ENCODE measurements around the gene ABHD15. TPM values are rescaled to one million over a fixed set of nuclear protein-coding genes. Genes with fewer than 3 reads are reported as not detected.

The ABHD15 gene
- total and polyA plus RNA-seq, 2 experiments from 2014 or later = 2.4 to 10.1 TPM

GRCh38 chr17:29578626-29579485 lies 12.0 kb upstream of the ABHD15 start:
- Histone ChIP-seq H3K27me3 (replicated peaks; ENCODE audit: insufficient read depth) (no peaks in the 10 kb centered on the region), H3K9me2 (ENCODE audit: insufficient read depth) (no peaks in the 10 kb centered on the region), H3K9me3 (ENCODE audit: low read depth) (no peaks in the 10 kb centered on the region), H3F3A (ENCODE audit: insufficient read depth) (no peaks in the 10 kb centered on the region), H4K20me1 (ENCODE audit: insufficient read depth) (0 out of 2 replicates have a peak, but pooled peaks cover under 1% of the 10 kb centered on the region), H3K36me3 (ENCODE audit: low read depth) (peaks cover 5% of the 10 kb centered on the region; the same call in 1 of the 2 replicates), H3K79me2 (ENCODE audit: insufficient read depth) (peaks cover 19% of the 10 kb centered on the region), H3K4me2 (ENCODE audit: unreplicated experiment) (no peak overlapping the region), H3K4me3 (no peak overlapping the region), H3K4me1 (ENCODE audit: insufficient read depth) (0 out of 2 replicates have a peak, but pooled peaks cover 4% of the 10 kb centered on the region), H2AFZ (no peak overlapping the region), H3K9ac (no peak overlapping the region), H3K27ac (no peak overlapping the region)
- in situ Hi-C loops (cut with MboI) = no loop called here
- no peak for TF ChIP-seq EZH2phosphoT487 (IDR thresholded peaks at IDR 0.05; ENCODE audit: insufficient read depth, low read depth)
- TF ChIP-seq EZH2 (IDR thresholded peaks at IDR 0.05; ENCODE audit: insufficient read depth, poor library complexity, severe bottlenecking) = no peak
- no peak for DNase-seq
- 90 to 91% methylated on average over 14 of the region's 14 CpGs for WGBS, 2 experiments (ENCODE audit: low coverage in 1 of 2, low lambda C conversion rate in 2 of 2, missing lambda C conversion rate in 2 of 2)

- Histone ChIP-seq H3K9me3 (ENCODE audit: low read depth) (no peaks in the 10 kb centered on the region), H3K9me2 (ENCODE audit: insufficient read depth) (no peaks in the 10 kb centered on the region), H3K27me3 (replicated peaks; ENCODE audit: insufficient read depth) (no peaks in the 10 kb centered on the region), H4K20me1 (ENCODE audit: insufficient read depth) (no peaks in the 10 kb centered on the region), H2AFZ (no peak overlapping the region), H3K79me2 (ENCODE audit: insufficient read depth) (peaks cover 7% of the 10 kb centered on the region), H3K9ac (peak overlapping the region; percentile 48), H3K27ac (no peak overlapping the region), H3F3A (ENCODE audit: insufficient read depth) (no peaks in the 10 kb centered on the region), H3K4me1 (ENCODE audit: insufficient read depth) (0 out of 2 replicates have a peak, but pooled peaks cover 8% of the 10 kb centered on the region), H3K4me3 (no peak overlapping the region), H3K4me2 (ENCODE audit: unreplicated experiment) (no peak overlapping the region), H3K36me3 (ENCODE audit: low read depth) (peaks cover 5% of the 10 kb centered on the region; the same call in 1 of the 2 replicates)
- in situ Hi-C loops (cut with MboI) = no loop called here
- DNase-seq = peak; percentile 66
- TF ChIP-seq EZH2phosphoT487 (IDR thresholded peaks at IDR 0.05; ENCODE audit: insufficient read depth, low read depth) (no peak), EZH2 (IDR thresholded peaks at IDR 0.05; ENCODE audit: insufficient read depth, poor library complexity, severe bottlenecking) (no peak)
- 45 to 49% methylated on average over 20 to 21 of the region's 22 CpGs for WGBS, 2 experiments (ENCODE audit: low coverage in 1 of 2, low lambda C conversion rate in 2 of 2, missing lambda C conversion rate in 2 of 2)
Observed at GRCh38 chr17:29577385-29578211, 10.8 kb upstream of the ABHD15 start.

GRCh38 chr17:29577001-29577370 lies 10.1 kb upstream of the ABHD15 start:
- Histone ChIP-seq H4K20me1 (ENCODE audit: insufficient read depth) (no peaks in the 10 kb centered on the region), H3K36me3 (ENCODE audit: low read depth) (peaks cover 5% of the 10 kb centered on the region; the same call in 1 of the 2 replicates), H3K9me3 (ENCODE audit: low read depth) (no peaks in the 10 kb centered on the region), H3K27me3 (replicated peaks; ENCODE audit: insufficient read depth) (no peaks in the 10 kb centered on the region), H3K9me2 (ENCODE audit: insufficient read depth) (no peaks in the 10 kb centered on the region), H3K4me1 (ENCODE audit: insufficient read depth) (0 out of 2 replicates have a peak, but pooled peaks cover 8% of the 10 kb centered on the region), H2AFZ (no peak overlapping the region), H3F3A (ENCODE audit: insufficient read depth) (no peaks in the 10 kb centered on the region), H3K4me2 (ENCODE audit: unreplicated experiment) (no peak overlapping the region), H3K9ac (no peak overlapping the region), H3K79me2 (ENCODE audit: insufficient read depth) (peaks cover under 1% of the 10 kb centered on the region; the same call in 1 of the 2 replicates), H3K27ac (no peak overlapping the region), H3K4me3 (no peak overlapping the region)
- TF ChIP-seq EZH2phosphoT487 (IDR thresholded peaks at IDR 0.05; ENCODE audit: insufficient read depth, low read depth) = no peak
- TF ChIP-seq EZH2 (IDR thresholded peaks at IDR 0.05; ENCODE audit: insufficient read depth, poor library complexity, severe bottlenecking) = no peak
- in situ Hi-C loops (cut with MboI) = no loop called here
- WGBS, 2 experiments (ENCODE audit: low coverage in 1 of 2, low lambda C conversion rate in 2 of 2, missing lambda C conversion rate in 2 of 2) = 95 to 97% methylated on average over 8 to 9 of the region's 9 CpGs
- DNase-seq = no peak
